ENCODE results near the gene HES5.
"Not testable (repeated sequence)": the region's sequence is repeated elsewhere in the genome, so short reads cannot be mapped to it uniquely, and the experiment has no call there.

The HES5 gene

DNA sequence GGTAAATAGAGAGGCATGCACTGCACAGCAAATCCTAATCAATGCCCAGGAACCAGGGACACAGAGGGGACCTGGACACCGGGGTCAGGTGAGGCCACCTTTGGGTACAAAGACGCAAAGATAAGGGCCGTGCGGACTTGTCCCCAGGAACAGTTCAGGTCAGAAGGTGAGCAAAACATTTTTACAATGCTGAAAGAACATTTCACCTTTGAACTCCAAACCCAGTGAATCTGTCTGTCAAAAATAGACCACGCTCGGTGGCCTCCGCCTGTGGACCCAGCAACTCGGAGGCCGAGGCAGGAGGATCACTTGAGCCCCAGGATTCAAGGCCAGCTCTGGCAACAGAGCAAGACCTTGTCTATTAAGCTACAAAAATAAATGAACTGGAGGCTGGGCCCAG lies 41.3 kb upstream of the HES5 start:
- no peak overlapping the region for H3K4me3 ChIP-seq (ENCODE audit: control insufficient read depth, low read depth, low read length)
- DNase-seq (ENCODE audit: low read depth) = no peak
- TF ChIP-seq, protein P1, sequence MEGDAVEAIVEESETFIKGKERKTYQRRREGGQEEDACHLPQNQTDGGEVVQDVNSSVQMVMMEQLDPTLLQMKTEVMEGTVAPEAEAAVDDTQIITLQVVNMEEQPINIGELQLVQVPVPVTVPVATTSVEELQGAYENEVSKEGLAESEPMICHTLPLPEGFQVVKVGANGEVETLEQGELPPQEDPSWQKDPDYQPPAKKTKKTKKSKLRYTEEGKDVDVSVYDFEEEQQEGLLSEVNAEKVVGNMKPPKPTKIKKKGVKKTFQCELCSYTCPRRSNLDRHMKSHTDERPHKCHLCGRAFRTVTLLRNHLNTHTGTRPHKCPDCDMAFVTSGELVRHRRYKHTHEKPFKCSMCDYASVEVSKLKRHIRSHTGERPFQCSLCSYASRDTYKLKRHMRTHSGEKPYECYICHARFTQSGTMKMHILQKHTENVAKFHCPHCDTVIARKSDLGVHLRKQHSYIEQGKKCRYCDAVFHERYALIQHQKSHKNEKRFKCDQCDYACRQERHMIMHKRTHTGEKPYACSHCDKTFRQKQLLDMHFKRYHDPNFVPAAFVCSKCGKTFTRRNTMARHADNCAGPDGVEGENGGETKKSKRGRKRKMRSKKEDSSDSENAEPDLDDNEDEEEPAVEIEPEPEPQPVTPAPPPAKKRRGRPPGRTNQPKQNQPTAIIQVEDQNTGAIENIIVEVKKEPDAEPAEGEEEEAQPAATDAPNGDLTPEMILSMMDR (IDR thresholded peaks at IDR 0.05; ENCODE audit: control insufficient read depth, insufficient read depth, low read depth, low read length, missing control alignments) = no peak

DNA sequence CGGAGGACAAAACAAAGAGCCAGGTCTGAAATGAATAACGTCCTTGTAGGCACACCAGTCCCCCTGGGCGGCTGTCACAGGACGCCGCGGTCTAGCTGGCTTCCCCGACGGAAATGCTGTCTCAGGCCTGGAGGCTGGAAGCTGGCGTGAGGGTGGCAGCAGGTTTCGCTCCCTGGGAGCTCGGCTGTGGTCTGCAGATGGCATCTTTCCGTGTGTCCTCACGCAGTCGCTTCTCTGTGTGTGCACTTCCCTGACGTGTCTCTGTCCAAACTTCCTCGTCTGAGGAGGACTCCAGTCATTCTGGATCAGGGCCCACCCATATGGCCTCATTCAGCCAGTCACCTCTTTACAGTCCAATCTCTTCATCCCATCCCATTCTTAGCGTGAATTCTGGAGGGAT lies 40.3 kb upstream of the HES5 start:
- DNase-seq (ENCODE audit: low read depth) = no peak
- H3K4me3 ChIP-seq (ENCODE audit: control insufficient read depth, low read depth, low read length) = no peak overlapping the region
- TF ChIP-seq, protein P1 (IDR thresholded peaks at IDR 0.05; ENCODE audit: control insufficient read depth, insufficient read depth, low read depth, low read length, missing control alignments) = no peak

DNA sequence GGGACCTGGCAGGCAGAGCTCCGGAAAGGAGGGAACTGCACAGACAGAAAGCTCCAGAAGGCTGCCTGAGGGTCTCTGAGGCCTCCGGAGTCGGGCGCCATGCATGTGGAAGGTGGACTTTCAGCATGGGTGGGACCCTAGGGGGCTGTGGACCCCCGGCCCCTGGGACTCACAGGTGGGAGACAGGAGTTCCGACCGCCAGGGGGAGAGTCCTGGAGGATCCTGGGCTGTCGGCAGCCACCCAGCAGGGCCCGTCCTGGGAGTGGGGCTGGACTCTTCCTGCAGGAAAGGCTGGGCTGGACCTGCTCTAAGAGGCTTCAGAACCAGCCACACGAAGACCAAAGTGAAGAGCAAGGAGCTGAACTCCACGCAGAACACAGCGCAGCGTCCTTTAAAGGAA lies 39.6 kb upstream of the HES5 start:
- DNase-seq (ENCODE audit: low read depth); H3K4me3 ChIP-seq (ENCODE audit: control insufficient read depth, low read depth, low read length): not testable (repeated sequence)

DNA sequence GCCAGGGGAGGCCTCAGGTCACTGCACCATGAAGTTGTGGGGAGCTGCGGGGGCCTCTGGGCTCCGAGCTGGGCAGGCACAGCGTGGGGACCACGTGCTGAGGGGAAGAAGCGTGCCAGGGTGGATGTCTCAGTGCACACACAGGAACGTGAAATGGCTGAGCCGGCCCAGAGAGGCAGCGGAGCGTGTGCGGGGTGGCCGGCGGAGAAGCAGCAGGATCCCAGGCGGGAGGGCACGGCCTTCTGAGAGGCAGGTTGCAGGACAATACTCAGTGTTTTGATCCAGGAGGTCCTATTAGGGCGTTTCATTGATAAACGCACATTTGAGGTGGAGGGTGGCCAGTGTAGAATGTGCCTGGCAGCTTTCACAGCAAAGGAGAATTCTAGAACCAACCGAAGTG lies 39.0 kb upstream of the HES5 start:
- no peak for DNase-seq (ENCODE audit: low read depth)
- no peak overlapping the region for H3K4me3 ChIP-seq (ENCODE audit: control insufficient read depth, low read depth, low read length)
- TF ChIP-seq, protein P1 (IDR thresholded peaks at IDR 0.05; ENCODE audit: control insufficient read depth, insufficient read depth, low read depth, low read length, missing control alignments) = no peak

DNA sequence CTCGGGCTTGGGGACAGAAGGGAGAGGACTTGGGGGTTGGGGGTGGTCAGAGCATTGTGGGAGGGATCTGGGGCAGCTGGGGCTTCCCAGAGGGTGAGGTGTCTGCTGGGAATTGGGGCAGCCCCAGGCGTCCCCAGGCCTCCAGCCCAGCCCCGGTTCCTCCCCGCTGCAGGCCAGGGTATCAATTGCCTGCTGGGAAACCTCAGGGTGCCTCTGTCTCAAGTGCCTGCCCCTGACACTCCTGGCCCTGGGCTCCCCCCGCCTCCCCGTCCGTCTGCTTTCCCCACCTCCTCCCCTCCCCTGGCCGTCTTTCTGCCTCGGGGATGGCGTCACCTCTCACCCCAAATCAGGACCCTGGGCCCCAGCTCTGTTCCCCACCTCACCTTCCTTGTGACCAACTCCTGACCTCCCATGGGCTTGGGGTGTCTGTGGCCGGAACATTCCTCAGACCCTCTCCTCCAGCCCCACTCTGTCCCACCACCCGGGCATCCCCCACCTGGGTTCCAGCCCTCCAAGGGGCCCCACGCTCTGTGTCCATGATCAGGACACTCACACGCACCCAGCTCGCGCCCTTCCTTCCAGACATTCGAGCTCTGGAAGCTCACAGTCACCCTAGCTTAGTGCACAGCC lies 38.2 kb upstream of the HES5 start:
- not testable (repeated sequence) for H3K4me3 ChIP-seq (ENCODE audit: control insufficient read depth, low read depth, low read length); DNase-seq (ENCODE audit: low read depth)

DNA sequence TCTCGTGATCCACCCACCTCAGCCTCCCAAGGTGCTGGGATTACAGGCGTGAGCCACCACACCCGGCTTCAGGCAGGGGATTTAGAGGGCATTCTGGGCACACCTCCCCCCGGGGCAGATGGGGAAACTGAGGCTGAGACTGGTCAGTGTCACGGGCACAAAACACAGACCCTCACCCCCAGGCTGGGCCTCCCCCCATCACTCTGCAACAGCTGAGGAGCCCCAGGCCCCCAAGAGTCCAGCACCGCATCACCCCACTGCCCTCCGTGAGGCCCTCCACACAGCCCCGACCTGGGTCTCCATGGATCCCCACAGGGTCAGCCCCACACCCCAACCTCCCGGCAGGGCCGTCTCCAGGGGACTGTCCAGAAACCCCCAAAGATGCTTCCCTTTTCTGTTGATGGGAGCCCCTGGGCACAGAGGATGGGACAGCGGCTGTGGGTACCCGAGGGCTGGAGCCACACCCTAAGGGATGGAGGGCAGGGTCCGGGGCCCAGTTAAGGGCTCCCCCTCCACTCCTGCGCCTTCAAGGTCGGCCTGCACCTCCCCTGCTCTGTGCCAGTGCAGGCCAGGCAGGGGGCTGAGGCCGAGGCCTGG lies 37.1 kb upstream of the HES5 start:
- no peak for DNase-seq (ENCODE audit: low read depth)
- TF ChIP-seq, protein P1 (IDR thresholded peaks at IDR 0.05; ENCODE audit: control insufficient read depth, insufficient read depth, low read depth, low read length, missing control alignments) = no peak
- no peak overlapping the region for H3K4me3 ChIP-seq (ENCODE audit: control insufficient read depth, low read depth, low read length)

DNA sequence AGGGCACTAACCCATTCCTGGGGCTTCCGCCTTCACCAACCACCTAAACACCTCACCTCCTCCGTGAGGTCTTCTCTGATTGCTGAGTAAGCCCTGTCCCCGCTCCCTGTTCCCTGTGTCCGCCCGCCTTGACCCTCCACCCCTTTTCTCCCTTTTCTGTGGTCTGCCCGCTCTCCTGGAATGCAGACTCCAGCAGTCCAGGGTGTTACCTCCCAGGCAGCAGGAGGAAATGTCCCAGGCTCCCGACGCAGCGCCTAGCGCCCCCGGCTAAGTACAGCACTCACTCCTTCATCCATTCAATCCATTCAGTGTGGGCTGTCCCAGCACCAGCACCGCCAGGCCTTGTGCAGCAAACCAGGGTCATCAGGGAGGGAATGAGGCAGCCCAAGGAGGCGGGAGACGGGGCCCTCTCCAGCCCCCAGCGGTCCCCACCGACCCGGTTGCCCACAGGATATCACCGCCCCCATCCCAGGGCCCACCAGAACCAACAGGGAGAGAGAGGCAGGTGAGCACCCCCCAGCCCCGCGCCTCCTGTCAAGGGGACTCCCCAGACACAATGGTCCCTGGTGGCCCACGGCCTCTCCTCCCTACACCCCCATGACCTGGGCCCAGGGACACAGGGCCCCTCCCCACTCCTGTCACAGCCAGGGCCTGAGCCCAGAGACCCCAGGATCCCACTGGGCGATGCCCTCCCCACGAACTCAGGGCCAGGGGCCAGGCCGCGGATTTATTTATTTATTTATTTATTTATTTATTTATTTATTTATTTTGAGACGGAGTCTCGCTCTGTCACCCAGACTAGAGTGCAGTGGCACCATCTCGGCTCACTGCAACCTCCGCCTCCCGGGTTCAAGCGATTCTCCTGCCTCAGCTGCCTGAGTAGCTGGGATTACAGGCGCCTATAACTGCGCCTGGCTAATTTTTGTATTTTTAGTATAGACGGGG lies 36.3 kb upstream of the HES5 start:
- H3K4me3 ChIP-seq (ENCODE audit: control insufficient read depth, low read depth, low read length) = no peak overlapping the region
- TF ChIP-seq, protein P1 (IDR thresholded peaks at IDR 0.05; ENCODE audit: control insufficient read depth, insufficient read depth, low read depth, low read length, missing control alignments) = no peak
- DNase-seq (ENCODE audit: low read depth) = no peak

Measured in AG09309 (cell line).